BJ (cell line): ENCODE data around the gene ADAMTSL5. TPM values are rescaled to one million over a fixed set of nuclear protein-coding genes. Genes with fewer than 3 reads are reported as not detected.

Experiments
- CTCF ChIA-PET: fragments of 350-600 bp; formaldehyde crosslinking; extraction: SDS; loops from one replicate; lab custom pipeline; 2021; ENCODE audit warnings: antibody characterized with exemption, inconsistent platforms; lab: Yijun Ruan, JAX
- POLR2A ChIA-PET: fragments of 300-600 bp; sonication (Branson Sonifier 250); formaldehyde crosslinking; extraction: SDS; loops from one replicate; lab custom pipeline; 2021; ENCODE audit warnings: antibody characterized with exemption; lab: Charles Lee
- DNase-seq: peaks from one replicate; pipeline ENCODE4 v3.0.0-alpha.2; 2011; ENCODE audit warnings: low read depth
- H3K27me3 ChIP-seq: 2 replicates; pipeline ENCODE4 v1.6.0; 2011; ENCODE audit warnings: low read length; ENCODE audit not compliant: control insufficient read depth, insufficient read depth
- H3K36me3 ChIP-seq: 2 replicates; pipeline ENCODE4 v1.5.1; 2011; ENCODE audit warnings: low read length; ENCODE audit not compliant: control insufficient read depth, insufficient read depth
- H3K4me3 ChIP-seq: 2 replicates; pipeline ENCODE4 v1.5.1; 2011; ENCODE audit warnings: low read depth, mild to moderate bottlenecking, control low read depth, low read length
- CTCF ChIP-seq: IDR thresholded peaks from 2 replicates; pipeline ENCODE4 v1.5.1; 2011; ENCODE audit warnings: low read depth, mild to moderate bottlenecking, control low read depth, inconsistent platforms, low read length, moderate library complexity; ENCODE audit not compliant: insufficient read depth
- polyA minus RNA-seq: library from RNA; depleted of rRNA, polyadenylated mRNA; stranded (reverse); fragments of >200 nt; gene quantifications from 2 replicates; pipeline ENCODE4 v1.2.3, GENCODE V29; 2011; rRNA and poly(A)+ RNA removed
- polyA plus RNA-seq: library from polyadenylated mRNA; depleted of rRNA; stranded (reverse); fragments of >200 nt; gene quantifications from 2 replicates; pipeline ENCODE4 v1.2.3, GENCODE V29; 2011; rRNA removed

The ADAMTSL5 gene
- 15.0 and 21.5 TPM in 2 replicates for polyA plus RNA-seq
- 8.0 and 9.9 TPM in 2 replicates for polyA minus RNA-seq

GRCh38 chr19:1512671-1513498, at the start of gene ADAMTSL5:
ADAMTSL5 (minus strand) TSS chr19:1513019; CDS start chr19:1510943, 2,076 bp downstream.
- TF ChIP-seq CTCF: no peak
- Histone ChIP-seq H3K36me3 (peaks cover 2% of the 10 kb centered on the region; the same call in 1 of the 2 replicates), H3K27me3 (no peaks in the 10 kb centered on the region), H3K4me3 (peak within 1 kb of the TSS; percentile 71)
- DNase-seq: no peak
- ChIA-PET POLR2A (no interaction called here), CTCF (interaction anchor here (0.7 to 1.0 kb wide), 2 partner anchors 9 to 10 kb away, joined by 3 read pairs; no protein-coding TSS in a partner anchor)

DNA sequence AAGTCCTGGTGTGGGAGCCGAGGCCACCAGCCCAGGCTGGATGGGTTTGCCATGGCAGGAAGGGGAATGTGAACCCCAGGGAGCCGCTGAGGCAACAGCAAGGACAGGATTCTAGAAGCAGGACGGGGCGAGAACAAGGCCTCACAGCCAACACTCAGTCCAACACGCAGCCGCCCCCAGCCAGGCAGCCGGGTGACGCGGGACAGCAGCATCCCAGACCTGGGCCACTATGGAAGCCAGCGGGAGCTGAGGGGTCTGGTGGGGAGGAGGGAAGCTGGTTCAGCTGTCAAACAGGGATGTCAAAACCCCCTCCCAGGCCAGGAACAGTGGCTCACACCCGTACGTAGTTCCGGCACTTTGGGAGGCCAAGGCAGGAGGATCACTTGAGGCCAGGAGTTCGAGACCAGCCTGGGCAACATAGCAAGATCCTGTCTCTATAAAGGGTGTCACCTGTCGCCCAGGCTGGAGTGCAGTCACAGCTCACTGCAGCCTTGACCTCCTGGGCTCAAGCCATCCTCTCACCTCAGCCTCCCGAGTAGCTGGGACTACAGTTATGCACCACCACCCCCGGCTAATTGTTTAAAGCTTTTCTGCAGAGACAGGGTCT, 48.5 kb upstream of the ADAMTSL5 start:
- ChIA-PET POLR2A (no interaction called here), CTCF (interaction anchor here (5.6 kb wide), 1 partner anchor 15 kb away, joined by 33 read pairs; no protein-coding TSS in a partner anchor)
- Histone ChIP-seq H3K27me3 (no peaks in the 10 kb centered on the region), H3K36me3 (peaks cover 9% of the 10 kb centered on the region), H3K4me3 (no peak overlapping the region)
- no peak for DNase-seq
- no peak for TF ChIP-seq CTCF

GRCh38 chr19:1560286-1560882, 47.6 kb upstream of the ADAMTSL5 start:
- no peak for TF ChIP-seq CTCF
- CTCF ChIA-PET: interaction anchor here (1.0 kb wide), 1 partner anchor 14 kb away, joined by 4 read pairs; no protein-coding TSS in a partner anchor
- no peaks in the 10 kb centered on the region for H3K27me3 ChIP-seq
- POLR2A ChIA-PET: no interaction called here
- peaks cover 8% of the 10 kb centered on the region for H3K36me3 ChIP-seq
- no peak for DNase-seq
- no peak overlapping the region for H3K4me3 ChIP-seq

- no peaks in the 10 kb centered on the region for H3K27me3 ChIP-seq
- H3K36me3 ChIP-seq: peaks cover 8% of the 10 kb centered on the region
- TF ChIP-seq CTCF: no peak
- CTCF ChIA-PET: interaction anchor here (1.4 kb wide), 1 partner anchor 12 kb away, joined by 4 read pairs; no protein-coding TSS in a partner anchor
- DNase-seq: no peak
- POLR2A ChIA-PET: no interaction called here
- no peak overlapping the region for H3K4me3 ChIP-seq
Measured at GRCh38 chr19:1558552-1558951, 45.7 kb upstream of the ADAMTSL5 start.
